GM18867 (cell line): ENCODE results near the gene SPRR2G.
"Not testable (repeated sequence)": the region's sequence is repeated elsewhere in the genome, so short reads cannot be mapped to it uniquely, and the experiment has no call there.

Experiments
- ATAC-seq: cut with Tn5 transposase; IDR thresholded peaks from one replicate; pipeline ENCODE4 v1.9.1; 2021; ENCODE audit warnings: mild to moderate bottlenecking, moderate library complexity; ENCODE audit not compliant: unreplicated experiment

SPRR2G gene

DNA sequence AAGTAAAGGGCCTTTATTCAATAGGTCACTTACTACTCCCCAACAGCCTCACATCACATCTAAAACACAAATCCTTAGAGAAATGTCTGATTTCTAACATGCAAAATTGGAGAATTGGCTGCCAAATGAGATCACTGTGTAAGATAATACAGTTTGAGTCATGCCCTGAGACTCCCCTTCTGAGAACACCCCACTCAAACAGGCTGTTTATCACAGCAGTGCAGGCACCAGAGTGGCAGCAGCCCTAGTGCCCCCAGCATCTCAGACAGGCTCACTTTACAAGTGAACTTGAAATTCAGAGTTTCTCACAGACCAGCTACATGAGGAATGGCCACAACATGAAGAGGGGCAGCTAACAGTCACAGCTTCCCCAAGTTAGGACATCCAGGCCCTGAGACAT, 35.4 kb downstream of the SPRR2G start:
- ATAC-seq, result not testable (repeated sequence)

DNA sequence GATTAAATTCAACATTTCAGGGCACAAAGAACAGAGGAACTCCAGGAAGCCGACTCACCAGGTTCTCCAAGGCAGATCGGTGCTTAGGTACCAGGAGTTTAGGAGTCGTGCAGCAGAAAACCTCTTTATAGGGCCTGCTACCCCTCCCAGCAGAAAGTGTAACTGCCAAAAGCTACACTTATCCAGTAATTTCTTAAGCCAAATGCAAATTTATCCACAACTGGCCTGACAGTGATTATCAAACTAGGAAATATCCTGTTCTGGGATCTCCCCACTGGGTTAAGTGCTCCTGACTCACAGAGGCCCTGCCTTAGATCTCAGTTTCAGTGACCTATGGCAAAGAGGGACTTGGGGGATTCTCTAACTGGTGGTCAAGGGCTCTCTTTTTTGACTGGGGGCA, 37.3 kb downstream of the SPRR2G start, which contains the start of gene SPRR2F:
Gene SPRR2F, minus strand, starts transcription at position 101 of the 400 bp plus-strand sequence. CDS start 783 bp downstream, outside the sequence.
- no peak for ATAC-seq

DNA sequence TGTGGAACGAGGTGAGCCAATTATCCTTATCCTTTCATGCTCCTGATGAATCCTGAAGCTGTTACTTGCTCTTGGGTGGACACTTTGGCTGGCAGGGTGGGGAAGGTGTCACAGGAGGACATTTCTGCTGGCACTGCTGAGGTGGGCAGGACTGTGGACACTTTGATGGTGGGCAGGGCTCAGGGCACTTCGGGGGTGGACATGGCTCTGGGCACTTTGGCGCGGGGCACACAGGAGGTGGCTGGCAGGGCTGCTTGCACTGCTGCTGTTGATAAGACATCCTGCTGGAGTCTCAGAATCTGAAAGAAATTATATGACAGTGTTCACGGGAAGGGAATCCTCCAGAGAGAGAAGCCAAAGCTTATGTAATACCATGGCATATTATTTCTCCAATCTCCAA, 38.2 kb downstream of the SPRR2G start:
- ATAC-seq, result not testable (repeated sequence)

DNA sequence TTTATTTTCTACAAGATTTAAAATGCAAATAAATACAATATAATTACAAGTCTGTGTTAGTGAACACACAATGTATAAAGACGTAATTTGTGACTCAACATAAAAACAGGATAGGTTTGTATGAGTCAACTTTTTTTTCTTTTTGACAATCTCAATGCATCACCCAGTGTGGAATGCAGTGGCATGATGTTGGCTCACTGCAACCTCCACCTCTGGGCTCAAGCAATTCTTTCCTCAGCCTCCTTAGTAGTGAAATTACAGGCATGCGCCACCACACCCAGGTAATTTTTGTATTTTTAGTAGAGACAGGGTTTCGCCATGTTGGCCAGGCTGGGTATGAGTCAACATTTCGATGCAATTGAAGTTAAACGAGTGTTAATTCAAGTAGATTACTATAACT, 50.4 kb downstream of the SPRR2G start:
- ATAC-seq, result no peak
